Femur (tissue), 1 donor: ENCODE data around the gene PPY.
"Not testable (repeated sequence)": the region's sequence is repeated elsewhere in the genome, so short reads cannot be mapped to it uniquely, and the experiment has no call there.

Source experiments
- DNase-seq: peaks from one replicate; pipeline ENCODE4 v3.0.0-alpha.2; 2017

Gene PPY, protein sequence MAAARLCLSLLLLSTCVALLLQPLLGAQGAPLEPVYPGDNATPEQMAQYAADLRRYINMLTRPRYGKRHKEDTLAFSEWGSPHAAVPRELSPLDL

DNA sequence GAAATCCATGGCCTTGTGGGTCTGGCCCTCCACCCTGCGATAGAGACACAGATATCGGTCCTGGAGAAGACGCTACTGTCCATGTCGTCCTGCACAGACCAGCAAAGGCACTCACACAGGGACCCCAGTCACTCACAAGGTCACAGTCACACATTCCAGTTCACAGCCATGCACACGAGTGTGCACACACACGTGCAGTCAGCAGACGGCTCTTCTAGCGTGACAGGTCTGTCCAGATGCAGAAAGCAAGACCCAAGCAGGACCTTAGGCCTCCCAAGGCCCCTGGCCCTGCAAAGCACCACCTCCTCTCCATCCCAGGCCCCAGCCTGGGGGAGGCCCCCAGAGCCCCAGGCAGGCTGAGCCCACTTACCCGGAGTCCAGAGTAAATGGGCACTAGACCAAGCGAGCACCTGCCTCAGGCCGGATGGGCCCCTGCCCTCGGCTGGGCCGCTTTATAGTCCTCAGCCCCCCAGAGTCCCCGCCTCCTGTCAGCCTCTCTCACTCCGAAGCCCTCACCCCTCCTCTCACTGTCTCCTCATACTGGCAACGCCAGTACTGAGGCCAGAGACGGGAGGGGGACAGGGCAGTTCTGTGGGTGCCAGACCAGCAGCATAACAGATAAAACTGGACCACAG is at the start of gene PPY:
TSS of gene PPY (minus strand) at position 426 of the 635 bp plus-strand sequence. CDS start 822 bp downstream, outside the sequence.
- no peak for DNase-seq

- no peak for DNase-seq
These were observed 46.0 kb upstream of the PPY start for GRCh38 chr17:43988301-43988700.

DNA sequence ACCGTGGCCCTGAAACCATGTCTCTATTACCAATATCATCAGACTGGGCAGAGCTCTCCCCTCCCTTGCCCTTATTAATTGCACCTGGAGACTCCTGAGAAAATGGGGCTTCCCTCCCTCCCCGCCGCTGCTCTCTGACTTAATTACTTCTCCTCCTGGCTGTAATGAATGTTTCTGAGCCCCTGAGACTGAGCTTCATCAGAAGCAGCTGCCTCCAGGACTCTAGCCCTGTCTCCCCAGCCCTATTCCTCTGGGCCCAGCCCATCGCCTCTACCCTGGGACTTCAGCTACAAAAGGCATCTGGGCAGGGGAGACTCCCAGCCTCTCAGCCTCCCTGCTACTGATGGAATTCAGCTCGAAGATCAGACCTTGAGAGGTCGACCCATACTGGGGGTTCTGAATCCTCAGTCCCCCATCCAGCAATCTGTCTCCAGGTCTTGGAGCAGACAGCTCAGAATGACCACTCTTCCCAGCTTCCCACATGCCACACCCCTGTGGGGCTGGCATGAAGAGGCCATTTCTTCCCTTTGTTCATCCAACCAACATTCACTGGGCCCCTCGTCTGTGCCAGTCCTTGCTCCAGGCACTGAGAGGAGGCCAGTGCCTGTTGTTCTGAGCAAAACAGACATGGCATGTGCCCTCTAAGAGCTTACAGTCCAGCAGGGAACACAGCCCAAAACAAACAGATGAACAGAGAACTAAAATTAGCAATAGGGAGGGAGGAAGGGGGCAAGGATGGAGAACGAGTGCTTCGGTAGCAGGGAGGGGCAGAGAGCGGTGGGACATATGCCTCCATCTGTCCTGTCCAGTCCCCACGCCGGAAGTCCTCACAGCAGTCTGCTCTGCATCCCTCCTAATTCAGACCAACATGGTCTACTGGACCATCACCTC is 45.1 kb upstream of the PPY start:
- DNase-seq = no peak

DNA sequence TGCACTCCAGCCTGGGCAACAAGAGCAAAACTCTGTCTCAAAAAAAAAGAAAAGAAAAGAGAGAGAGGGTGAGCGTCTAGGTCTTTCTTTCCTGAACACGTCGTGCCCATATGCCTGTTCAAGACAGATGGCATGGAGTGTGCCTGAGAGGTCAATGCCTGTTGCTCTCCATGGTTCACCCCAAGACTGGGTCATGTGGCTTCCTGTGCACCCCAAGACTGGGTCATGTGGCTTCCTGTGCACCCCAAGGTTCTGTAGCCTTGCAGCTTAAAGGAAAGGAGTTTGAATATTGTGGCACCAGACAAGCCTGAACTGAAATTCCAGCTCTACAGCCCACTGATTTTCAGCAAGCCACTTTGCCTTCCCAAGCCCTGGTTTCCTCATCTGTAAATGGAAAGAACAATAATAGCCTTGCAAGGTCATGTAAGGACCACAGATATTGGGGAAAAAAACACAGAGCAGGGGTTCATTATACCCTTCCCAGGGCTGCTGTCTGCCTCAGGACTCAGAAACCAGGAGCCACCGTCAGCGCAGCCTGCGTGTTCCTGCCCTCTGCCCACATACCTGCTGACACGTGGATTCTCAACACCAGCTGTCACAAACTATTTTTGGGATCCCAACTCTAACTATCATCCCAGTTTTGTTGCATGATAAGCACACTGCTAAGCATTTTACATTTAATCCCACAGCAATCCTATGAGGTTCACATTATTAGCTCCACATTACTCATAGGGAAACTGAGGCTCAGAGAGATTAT is 44.1 kb upstream of the PPY start:
- DNase-seq = no peak

DNA sequence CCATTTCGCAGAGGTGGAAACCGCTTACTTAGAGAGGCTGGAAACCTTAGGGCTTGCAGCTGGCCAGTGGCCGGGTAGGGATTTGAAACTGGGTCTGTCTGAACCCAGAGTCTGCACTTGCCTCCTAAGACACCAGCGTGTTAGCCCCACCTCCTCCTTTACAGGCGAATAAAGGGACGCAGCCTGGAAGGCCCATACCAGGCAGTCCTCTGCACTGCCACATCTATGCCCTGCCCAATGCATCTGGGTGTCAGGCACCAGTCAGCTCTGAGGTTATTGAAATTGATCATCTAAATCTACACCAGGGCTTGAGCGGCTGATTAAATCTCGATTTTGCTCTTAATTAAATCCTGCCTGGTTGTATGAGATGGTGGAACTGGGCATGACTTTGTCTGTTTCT is 42.2 kb upstream of the PPY start:
- DNase-seq = no peak

GRCh38 chr17:43983515-43984411 is 41.5 kb upstream of the PPY start:
- no peak for DNase-seq

- DNase-seq = no peak
These were observed 40.9 kb upstream of the PPY start for GRCh38 chr17:43983196-43983514.

DNA sequence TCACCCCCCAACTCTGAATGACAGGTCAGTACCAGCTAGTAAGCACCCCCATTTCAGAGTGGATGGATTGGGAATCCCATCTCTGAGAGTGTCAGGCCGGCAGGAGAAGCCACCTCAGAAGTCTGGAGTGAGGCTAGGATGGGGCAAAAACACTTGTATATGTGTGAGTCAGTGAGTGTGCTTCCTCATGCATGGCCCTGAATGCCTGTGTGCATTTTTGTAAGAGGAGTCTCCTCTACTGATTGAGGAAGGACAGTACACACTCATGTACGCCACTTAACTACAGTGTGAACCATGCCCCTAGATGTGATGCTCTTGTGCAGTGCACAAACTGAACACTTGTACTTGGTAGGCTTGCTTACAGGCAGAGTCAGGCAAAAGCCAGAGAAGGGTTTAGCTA is 39.9 kb upstream of the PPY start:
- DNase-seq = no peak

DNA sequence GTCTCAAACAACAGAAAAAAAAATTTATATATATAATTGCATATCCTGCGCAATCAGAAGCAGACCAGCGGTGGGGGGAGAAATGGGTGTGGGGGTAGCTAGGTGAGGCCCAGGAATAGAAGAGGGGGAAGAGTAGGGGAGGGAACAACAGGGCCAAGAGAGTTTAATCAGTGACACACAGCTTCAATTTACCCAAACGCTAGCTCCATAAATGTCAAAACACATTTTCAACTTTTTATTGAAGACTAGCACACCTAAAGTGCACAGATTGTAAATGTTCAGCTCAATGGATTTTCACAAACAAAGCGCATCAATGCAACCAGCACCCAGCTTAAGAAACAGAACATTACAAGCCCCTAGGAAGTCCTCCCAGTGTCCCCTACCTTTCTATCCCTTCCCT is 37.4 kb upstream of the PPY start:
- no peak for DNase-seq

DNA sequence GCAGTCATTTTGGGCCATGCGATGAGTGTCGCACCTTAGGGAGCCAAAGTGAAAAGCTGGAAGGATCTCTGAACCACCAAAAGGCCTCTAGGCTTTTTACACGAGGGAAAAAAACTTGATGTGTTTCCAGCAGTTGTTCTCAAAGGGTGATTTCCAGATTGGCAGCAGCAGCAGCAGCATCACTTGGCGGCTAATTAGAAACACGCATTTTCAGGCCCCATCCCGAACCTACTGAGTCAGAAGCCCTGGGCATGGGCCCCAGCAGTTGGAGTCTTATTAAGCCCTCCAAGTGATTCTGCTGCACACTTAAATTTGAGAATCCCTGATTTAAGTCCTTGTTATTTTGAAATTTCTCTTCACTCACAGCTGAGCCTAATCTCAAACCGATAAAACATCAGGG is 36.7 kb upstream of the PPY start:
- no peak for DNase-seq

DNA sequence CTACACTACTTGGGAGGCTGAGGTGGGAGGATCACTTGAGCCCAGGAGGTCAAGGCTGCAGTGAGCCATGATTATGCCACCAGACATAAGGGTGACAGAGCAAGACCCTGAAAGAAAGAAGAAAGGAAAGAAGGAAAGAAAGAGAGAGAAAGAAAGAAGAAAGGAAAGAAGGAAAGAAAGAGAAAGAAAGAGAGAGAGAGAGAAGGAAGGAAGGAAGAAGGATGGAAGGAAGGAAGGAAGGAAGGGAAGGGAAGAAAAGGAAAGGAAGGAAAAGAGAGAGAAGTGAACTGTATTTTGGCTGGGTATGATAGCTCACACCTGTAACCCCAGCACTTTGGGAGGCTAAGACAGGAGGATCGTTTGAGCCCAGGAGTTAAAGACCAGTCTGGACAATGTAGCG is 35.8 kb upstream of the PPY start:
- DNase-seq = no peak

GRCh38 chr17:43976963-43977837 is 34.9 kb upstream of the PPY start:
- no peak for DNase-seq

DNA sequence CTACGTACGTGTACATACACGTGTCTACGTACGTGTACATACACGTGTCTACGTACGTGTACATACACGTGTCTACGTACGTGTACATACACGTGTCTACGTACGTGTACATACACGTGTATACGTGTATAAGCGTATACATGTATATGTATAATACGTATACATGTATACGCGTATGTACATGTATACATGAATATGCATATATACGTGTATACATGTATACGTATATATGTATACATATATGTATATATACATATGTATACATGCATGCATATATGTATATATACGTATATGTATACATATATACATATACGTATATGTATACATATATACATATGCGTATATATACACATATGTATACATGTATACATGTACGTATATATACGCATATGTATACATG is 33.6 kb upstream of the PPY start:
- DNase-seq = no peak

DNA sequence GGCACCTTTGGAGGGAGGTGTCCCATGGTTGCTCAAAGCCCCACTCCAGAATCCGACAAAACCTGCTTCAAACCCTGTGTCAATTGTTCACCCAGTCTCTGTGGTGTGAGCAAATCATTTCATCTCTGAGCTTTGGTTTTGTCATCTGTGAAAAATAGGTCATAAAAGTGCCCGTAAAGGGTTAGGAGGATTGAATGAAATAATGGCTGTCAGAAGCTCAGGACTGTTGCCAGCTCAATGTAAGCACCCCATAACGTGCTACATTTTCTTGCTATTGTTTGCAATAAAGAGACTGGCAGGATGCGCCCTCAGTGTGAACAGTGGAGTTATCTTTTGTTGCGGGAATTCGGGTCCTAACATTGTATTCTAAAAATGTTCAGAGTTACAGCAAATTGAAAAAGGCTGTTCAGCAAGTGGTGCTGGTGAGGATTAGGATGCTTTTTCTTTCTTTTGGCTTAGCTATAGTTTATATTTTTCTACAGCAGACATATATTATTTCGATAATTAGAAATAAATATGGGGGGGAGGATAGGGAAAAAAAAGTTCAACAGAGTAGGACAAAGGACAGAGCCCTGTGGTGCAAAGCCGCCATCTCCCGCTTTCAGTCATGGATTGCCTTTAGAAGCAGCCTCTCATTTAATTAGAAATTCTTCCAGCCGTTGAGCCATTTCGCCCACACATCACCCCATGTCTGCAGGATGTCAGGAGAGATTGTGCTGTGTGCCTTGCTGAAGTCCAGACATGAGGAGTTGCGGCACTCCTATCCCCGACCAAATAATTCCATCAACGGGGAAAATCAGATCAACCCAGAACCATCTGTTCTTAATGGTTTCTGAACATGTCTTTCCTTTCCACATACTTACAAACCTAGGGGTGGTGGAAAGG is 32.3 kb upstream of the PPY start:
- no peak for DNase-seq

- not testable (repeated sequence) for DNase-seq
These were observed 30.4 kb upstream of the PPY start for GRCh38 chr17:43972444-43973212.

GRCh38 chr17:43971436-43971835 is 29.2 kb upstream of the PPY start:
- DNase-seq = not testable (repeated sequence)

DNA sequence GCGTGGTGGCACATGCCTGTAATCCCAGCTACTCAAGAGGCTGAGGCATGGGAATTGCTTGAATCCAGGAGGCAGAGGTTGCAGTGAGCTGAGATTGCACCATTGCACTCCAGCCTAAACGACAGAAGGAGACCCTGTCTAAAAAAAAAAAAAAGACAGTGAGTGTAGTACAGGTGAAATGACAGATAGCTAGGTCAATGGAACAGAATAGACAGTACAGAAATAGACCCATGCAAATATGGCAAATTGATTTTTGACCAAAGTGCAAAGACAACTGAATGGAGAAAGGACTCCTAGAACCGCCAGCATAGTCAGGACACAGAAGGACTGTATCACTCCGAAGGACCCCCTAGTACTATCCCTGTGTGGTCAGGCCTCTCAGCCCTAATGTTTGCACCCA is 28.1 kb upstream of the PPY start:
- DNase-seq = no peak

DNA sequence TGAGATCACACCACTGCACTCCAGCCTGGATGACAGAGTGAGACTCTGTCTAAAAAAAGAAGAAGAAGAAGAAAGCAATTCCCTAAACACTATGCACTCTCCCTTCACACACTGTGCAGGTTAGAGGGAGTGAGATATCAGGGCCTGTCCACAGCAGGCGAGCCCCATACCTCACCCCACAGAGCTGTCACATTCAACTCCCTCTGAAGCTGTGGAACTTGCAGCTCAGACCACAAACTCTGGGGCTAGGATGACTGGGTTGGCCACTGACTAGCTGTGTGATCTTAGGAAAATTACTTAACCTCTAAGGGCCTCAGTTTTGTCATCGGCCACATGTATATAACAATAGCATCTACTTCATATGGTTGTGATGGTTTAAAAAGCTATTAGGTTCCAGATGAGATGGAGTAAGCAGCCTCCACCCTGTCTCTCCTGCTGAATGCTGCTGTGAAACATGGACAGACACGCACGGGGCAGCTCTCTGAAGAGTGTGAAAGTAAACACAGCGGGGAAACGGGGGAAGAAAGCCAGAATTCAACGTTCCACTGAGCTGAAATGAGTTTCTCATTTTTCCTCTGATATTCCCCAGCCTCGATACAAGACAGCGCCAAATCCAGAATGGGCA is 25.1 kb upstream of the PPY start:
- no peak for DNase-seq

DNA sequence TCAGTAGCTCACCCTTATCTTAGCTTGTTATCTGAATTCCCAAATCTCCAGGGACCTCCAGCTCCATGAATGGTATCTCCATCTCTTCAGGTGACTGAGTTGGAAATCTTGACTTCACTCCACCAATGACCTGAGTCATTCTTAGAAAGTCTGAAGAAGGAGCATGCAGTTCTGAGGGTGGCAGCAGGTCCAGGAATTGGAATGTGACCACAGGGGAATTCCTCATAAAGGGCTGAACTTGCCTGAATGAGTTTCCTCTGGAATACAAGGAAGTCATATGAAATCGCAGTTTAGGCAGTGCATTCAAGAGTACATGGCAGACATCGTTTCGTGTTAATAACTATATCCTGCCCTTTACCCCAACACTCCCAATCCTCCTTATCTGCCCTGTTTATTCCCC is 24.0 kb upstream of the PPY start:
- no peak for DNase-seq
